ENCODE results near the gene FGF22.
"Not testable (repeated sequence)": the region's sequence is repeated elsewhere in the genome, so short reads cannot be mapped to it uniquely, and the experiment has no call there.

FGF22 gene

DNA sequence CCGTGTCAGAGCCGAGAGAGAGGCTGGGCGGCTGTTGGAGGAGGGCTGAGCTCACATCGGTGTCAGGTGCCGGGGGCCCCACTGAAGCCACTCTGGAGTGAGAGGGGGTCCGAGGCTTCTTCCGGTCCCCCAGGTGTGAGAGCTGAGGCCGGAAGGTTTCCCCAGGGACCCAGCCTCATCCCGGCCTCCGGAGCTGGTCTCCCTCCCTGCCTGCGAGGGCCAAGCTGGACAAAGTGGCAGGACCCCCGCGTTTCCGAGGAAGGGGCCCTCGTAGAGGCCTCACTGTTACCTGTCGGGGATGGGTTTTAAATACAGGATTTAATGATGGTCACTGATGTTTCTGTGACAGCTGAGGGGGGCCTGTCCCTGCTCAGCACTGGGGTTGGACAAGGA is 43.4 kb upstream of the FGF22 start:
- Histone ChIP-seq H3K4me1 (peaks cover 27% of the 10 kb centered on the region), H4K20me1 (peaks cover 39% of the 10 kb centered on the region), H3K36me3 (no peaks in the 10 kb centered on the region), H3K27ac (no peak overlapping the region), H3K9me3 (peaks cover 4% of the 10 kb centered on the region), H3K4me3 (no peak overlapping the region), H3K9ac (no peak overlapping the region), H3K4me2 (no peak overlapping the region), H3K27me3 (peaks cover 52% of the 10 kb centered on the region)
- TF ChIP-seq Cebpa-rat (IDR thresholded peaks at IDR 0.05): no peak

DNA sequence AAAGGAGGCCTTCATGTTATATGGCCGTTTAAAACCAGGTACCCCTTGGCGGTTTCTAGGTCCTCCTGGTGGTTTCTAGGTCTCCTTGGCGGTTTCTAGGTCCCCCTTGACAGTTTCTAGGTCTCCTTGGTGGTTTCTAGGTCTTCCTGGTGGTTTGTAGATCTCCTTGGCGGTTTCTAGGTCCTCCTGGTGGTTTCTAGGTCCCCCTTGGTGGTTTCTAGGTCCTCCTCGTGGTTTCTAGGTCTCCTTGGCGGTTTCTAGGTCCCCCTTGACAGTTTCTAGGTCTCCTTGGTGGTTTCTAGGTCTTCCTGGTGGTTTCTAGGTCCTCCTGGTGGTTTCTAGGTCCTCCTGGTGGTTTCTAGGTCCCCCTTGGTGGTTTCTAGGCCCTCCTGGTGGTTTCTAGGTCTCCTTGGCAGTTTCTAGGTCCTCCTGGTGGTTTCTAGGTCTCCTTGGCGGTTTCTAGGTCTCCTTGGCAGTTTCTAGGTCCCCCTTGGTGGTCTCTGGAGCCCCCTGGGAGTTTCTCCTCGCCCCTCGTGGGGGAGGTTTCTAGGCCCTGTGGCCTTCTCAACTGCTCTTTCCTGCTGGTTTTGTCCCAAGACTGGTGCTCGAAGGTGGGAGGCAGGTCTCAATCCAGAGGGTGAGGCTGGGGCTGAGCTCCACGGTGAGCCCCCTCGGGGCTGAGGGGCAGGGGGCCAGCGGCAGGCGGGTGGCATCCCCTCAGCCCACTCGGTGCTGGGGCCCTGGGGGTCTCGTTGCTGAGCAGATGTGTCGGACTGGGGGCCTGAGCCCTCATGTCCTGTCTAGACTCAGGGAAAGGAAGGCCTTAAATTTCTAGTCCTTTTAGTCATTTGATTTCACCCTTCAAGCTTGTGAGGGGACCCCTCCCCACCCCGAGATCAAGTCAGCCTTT is 42.0 kb upstream of the FGF22 start:
- TF ChIP-seq Cebpa-rat (IDR thresholded peaks at IDR 0.05): no peak
- H3K4me3 ChIP-seq: no peak overlapping the region
- H3K27ac ChIP-seq: no peak overlapping the region
- H3K4me2 ChIP-seq: no peak overlapping the region
- no peaks in the 10 kb centered on the region for H3K36me3 ChIP-seq
- H3K27me3 ChIP-seq: peaks cover 38% of the 10 kb centered on the region
- H4K20me1 ChIP-seq: peaks cover 25% of the 10 kb centered on the region
- peaks cover 18% of the 10 kb centered on the region for H3K4me1 ChIP-seq
- H3K9ac ChIP-seq: no peak overlapping the region
- peaks cover 18% of the 10 kb centered on the region for H3K9me3 ChIP-seq

DNA sequence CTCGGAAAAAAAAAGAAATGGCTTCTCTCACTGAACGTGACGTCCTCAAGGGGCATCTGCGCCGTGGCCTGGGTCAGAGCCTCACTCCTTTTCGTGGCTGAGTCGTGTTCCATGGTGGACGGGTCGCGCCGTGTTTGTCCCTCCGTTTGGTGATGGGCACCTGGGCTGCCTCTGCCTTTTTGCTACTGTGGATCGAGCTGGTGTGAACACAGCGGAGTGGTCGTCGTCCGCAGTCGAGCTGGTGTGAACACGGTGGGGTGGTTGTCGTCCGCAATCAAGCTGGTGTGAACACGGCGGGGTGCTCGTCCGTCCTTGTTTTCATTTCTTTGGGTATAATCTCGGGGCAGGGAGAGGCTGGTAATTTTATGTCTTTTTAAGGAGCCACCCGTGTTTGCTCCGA is 38.4 kb upstream of the FGF22 start:
- Histone ChIP-seq H3K4me3 (no peak overlapping the region), H3K4me1 (peaks cover 7% of the 10 kb centered on the region), H3K9ac (no peak overlapping the region), H3K9me3 (peaks cover 24% of the 10 kb centered on the region), H3K27ac (no peak overlapping the region), H3K27me3 (peaks cover 2% of the 10 kb centered on the region; the same call in 1 of the 2 replicates), H3K4me2 (no peak overlapping the region), H4K20me1 (peaks cover 4% of the 10 kb centered on the region; the same call in 1 of the 2 replicates), H3K36me3 (no peaks in the 10 kb centered on the region)
- TF ChIP-seq Cebpa-rat (IDR thresholded peaks at IDR 0.05): no peak

DNA sequence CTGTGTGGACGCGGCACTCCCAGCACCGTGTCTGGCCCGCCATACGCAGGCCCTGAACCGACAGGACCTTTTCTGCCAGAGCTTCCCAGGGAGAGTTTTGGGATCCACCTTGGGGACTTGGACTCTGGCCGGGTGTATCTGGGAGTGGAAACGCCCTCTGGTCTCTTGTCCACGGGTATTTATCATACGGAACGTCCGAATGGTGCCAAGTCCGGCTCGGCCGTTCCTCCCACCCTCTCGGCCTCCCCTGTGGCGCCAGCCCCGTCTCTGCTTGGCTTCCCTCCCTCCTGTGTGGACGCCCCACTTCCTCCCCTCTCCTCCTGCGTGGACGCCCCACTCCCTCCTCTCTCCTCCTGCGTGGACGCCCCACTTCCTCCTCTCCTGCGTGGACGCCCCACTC is 37.9 kb upstream of the FGF22 start:
- H3K9ac ChIP-seq: no peak overlapping the region
- H3K4me1 ChIP-seq: peaks cover 7% of the 10 kb centered on the region
- H3K36me3 ChIP-seq: no peaks in the 10 kb centered on the region
- no peak overlapping the region for H3K4me2 ChIP-seq
- TF ChIP-seq Cebpa-rat (IDR thresholded peaks at IDR 0.05): no peak
- no peak overlapping the region for H3K4me3 ChIP-seq
- peaks cover 24% of the 10 kb centered on the region for H3K9me3 ChIP-seq
- H4K20me1 ChIP-seq: no peaks in the 10 kb centered on the region; the same call in 1 of the 2 replicates
- H3K27me3 ChIP-seq: no peaks in the 10 kb centered on the region
- H3K27ac ChIP-seq: no peak overlapping the region

DNA sequence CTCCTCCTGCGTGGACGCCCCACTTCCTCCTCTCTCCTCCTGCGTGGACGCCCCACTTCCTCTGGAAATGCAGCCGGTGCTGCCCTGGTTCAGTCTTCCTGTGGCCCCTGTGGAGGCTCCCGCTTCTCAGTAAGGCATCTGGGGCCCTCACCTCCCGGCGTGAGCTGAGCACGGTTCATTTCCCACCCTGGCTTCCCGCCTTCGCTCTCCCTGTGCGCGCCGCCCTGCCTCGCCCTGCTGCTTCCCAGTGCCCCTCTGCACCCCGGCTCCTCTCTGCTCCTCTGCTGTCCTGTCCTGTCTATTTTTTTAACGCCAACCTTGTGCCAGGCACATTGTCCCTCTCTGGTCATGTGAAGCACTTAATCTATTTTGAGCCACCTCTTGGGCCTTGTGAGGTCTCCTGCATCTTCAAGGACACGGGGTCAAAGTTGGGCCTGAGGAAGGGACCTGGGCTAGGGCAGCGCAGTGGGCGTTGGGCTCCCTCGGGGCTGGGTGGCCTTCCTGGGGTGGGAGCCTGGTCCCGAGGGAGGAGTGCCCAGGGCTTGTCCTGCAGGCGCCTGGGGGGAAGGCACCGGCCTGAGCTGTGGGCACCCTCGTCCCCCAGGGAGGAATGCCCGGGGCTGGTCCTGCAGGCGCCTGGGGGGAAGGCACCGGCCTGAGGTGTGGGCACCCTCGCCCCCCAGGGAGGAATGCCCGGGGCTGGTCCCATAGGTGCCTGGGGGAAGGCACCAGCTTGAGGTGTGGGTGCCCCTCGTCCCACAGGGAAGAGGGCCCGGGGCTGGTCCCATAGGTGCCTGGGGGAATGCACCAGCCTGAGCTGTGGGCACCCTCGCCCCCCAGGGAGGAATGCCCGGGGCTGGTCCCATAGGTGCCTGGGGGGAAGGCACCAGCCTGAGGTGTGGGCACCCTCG is 37.0 kb upstream of the FGF22 start:
- no peaks in the 10 kb centered on the region for H3K36me3 ChIP-seq
- H3K27me3 ChIP-seq: no peaks in the 10 kb centered on the region
- TF ChIP-seq Cebpa-rat (IDR thresholded peaks at IDR 0.05): no peak
- no peak overlapping the region for H3K4me3 ChIP-seq
- H3K4me1 ChIP-seq: peaks cover 11% of the 10 kb centered on the region
- H4K20me1 ChIP-seq: no peaks in the 10 kb centered on the region
- no peak overlapping the region for H3K27ac ChIP-seq
- H3K9ac ChIP-seq: no peak overlapping the region
- H3K4me2 ChIP-seq: no peak overlapping the region
- peaks cover 24% of the 10 kb centered on the region for H3K9me3 ChIP-seq

DNA sequence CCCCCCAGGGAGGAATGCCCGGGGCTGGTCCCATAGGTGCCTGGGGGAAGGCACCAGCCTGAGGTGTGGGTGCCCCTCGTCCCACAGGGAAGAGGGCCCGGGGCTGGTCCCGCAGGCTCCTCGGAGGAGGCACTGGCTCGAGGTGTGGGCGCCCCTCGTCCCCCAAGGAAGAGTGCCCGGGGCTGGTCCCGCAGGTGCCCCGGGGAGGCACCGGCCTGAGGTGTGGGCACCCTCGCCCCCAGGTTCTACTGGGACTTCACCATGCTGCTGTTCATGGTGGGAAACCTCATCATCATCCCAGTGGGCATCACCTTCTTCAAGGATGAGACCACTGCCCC is 36.4 kb upstream of the FGF22 start:
- not testable (repeated sequence) for H3K27ac ChIP-seq, H4K20me1 ChIP-seq, H3K36me3 ChIP-seq, H3K4me2 ChIP-seq, H3K9ac ChIP-seq, H3K27me3 ChIP-seq, H3K4me3 ChIP-seq
- Histone ChIP-seq H3K4me1 (peaks cover 13% of the 10 kb centered on the region), H3K9me3 (peaks cover 24% of the 10 kb centered on the region)

DNA sequence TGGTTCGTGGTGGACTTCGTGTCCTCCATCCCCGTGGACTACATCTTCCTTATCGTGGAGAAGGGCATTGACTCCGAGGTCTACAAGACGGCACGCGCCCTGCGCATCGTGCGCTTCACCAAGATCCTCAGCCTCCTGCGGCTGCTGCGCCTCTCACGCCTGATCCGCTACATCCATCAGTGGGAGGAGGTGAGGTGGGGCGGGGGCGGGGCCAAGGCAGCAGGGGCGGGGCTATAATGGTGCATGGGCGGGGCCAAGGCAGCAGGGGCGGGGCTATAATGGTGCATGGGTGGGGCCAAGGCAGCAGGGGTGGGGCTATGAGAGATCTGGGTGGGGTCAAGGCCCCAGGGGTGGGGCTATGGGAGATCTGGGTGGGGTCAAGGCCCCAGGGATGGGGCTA is 35.9 kb upstream of the FGF22 start:
- H3K4me1 ChIP-seq: peaks cover 18% of the 10 kb centered on the region
- H3K9ac ChIP-seq, H4K20me1 ChIP-seq, H3K4me2 ChIP-seq, H3K4me3 ChIP-seq, H3K36me3 ChIP-seq, H3K27ac ChIP-seq, H3K27me3 ChIP-seq: not testable (repeated sequence)
- H3K9me3 ChIP-seq: peaks cover 24% of the 10 kb centered on the region

DNA sequence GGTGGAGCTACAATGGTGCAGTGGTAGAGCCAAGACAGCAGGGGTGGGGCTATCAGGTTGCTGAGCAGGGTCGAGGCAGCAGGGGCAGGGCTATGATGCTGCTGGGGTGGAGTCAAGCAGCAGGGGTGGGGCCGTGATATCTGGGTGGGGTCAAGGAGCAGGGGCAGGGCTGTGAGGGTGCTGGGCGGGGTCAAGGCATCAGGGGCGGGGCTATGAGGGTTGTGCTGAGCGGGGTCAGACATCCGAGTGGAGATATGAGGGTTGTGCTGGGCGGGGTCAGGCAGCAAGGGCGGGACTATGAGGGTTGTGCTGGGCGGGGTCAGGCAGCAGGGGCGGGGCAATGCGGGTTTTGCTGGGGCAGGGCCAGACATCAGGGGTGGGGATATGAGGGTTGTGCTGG is 35.3 kb upstream of the FGF22 start:
- Histone ChIP-seq H3K4me1 (peaks cover 24% of the 10 kb centered on the region), H3K9me3 (peaks cover 24% of the 10 kb centered on the region), H3K9ac (no peak overlapping the region), H3K27me3 (no peaks in the 10 kb centered on the region), H3K36me3 (no peaks in the 10 kb centered on the region), H4K20me1 (no peaks in the 10 kb centered on the region), H3K4me3 (no peak overlapping the region), H3K27ac (no peak overlapping the region), H3K4me2 (no peak overlapping the region)
- TF ChIP-seq Cebpa-rat (IDR thresholded peaks at IDR 0.05): no peak

DNA sequence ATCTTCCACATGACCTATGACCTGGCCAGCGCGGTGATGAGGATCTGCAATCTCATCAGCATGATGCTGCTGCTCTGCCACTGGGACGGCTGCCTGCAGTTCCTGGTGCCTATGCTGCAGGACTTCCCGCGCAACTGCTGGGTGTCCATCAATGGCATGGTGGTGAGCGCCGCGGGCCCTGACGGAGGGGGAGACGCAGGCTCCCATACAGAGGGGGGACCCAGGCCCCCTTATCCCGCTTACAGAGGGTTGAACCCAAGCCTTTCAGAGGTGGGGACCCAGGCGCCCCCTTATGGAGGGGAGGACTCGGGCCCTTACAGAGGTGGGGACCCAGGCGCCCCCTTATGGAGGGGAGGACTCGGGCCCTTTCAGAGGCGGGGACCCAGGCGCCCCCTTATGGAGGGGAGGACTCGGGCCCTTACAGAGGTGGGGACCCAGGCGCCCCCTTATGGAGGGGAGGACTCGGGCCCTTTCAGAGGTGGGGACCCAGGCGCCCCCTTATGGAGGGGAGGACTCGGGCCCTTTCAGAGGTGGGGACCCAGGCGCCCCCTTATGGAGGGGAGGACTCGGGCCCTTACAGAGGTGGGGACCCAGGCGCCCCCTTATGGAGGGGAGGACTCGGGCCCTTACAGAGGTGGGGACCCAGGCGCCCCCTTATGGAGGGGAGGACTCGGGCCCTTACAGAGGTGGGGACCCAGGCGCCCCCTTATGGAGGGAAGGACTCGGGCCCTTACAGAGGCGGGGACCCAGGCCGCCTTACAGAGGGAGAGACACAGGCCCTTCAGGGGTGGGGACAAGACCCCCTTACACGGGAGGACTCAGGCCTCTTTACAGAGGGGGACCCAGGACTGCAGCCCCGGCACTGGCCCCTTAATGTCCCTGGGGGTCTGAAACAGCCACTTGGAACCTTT is 34.4 kb upstream of the FGF22 start:
- Histone ChIP-seq H3K4me1 (peaks cover 34% of the 10 kb centered on the region), H3K9me3 (peaks cover 24% of the 10 kb centered on the region)
- not testable (repeated sequence) for H3K27me3 ChIP-seq, H3K4me3 ChIP-seq, H4K20me1 ChIP-seq, H3K4me2 ChIP-seq, H3K36me3 ChIP-seq, H3K9ac ChIP-seq, H3K27ac ChIP-seq
